Kidney (tissue), 14 donors: ENCODE data around the gene PHLDA1. TPM values are rescaled to one million over a fixed set of nuclear protein-coding genes. Genes with fewer than 3 reads are reported as not detected.

ENCODE experiments used
- DNase-seq, 5 donors: peaks; one replicate each; pipeline ENCODE4 v3.0.0-alpha.2; 2013 to 2020
- FAIRE-seq: peaks from 2 replicates; lab custom pipeline; 2012; peaks lifted over from hg19 to GRCh38; lab: Jason Lieb, UNC
- H3K27ac ChIP-seq, 2 donors: one replicate each; pipeline ENCODE4 v1.7.0; 2013; ENCODE audit warnings: low read depth in 2 of 2, low read length in 2 of 2, inconsistent platforms in 1 of 2
- H3K27me3 ChIP-seq: one replicate; pipeline ENCODE4 v1.7.1; 2013; ENCODE audit warnings: low read length, inconsistent platforms; ENCODE audit not compliant: control insufficient read depth, insufficient read depth
- H3K36me3 ChIP-seq, 3 donors: one replicate each; pipeline versions ENCODE4 v1.7.0 to v1.7.1; 2013; ENCODE audit warnings: low read length in 3 of 3, control low read depth in 1 of 3, inconsistent platforms in 1 of 3; ENCODE audit not compliant: insufficient read depth in 3 of 3, control insufficient read depth in 2 of 3
- H3K4me1 ChIP-seq, 3 donors: one replicate each; pipeline versions ENCODE4 v1.7.0 to v1.7.1; 2013; ENCODE audit warnings: low read length in 3 of 3, inconsistent platforms in 1 of 3, low read depth in 1 of 3; ENCODE audit not compliant: control insufficient read depth in 2 of 3, insufficient read depth in 2 of 3
- H3K4me3 ChIP-seq, 3 donors: one replicate each; pipeline versions ENCODE4 v1.7.0 to v1.8.1; 2013; ENCODE audit warnings: low read length in 3 of 3, control low read depth in 1 of 3, inconsistent platforms in 1 of 3
- H3K9ac ChIP-seq, 3 donors: one replicate each; pipeline versions ENCODE4 v1.7.0 to v1.7.1; 2013; ENCODE audit warnings: low read length in 3 of 3, control low read depth in 1 of 3, inconsistent platforms in 1 of 3
- H3K9me3 ChIP-seq, 3 donors: one replicate each; pipeline versions ENCODE4 v1.7.0 to v1.7.1; 2013; ENCODE audit warnings: low read length in 3 of 3, control low read depth in 1 of 3, inconsistent platforms in 1 of 3; ENCODE audit not compliant: control insufficient read depth in 2 of 3, insufficient read depth in 1 of 3
- intact Hi-C: fragments of 100-400 bp; cut with DNase I; formaldehyde crosslinking; loops from one replicate; pipeline ENCODE4 v1.11.1; 2022
- polyA plus RNA-seq: library from polyadenylated mRNA; stranded (reverse); fragments of 350-450 nt; fragmentation: Illumina TruSeq; extraction: RNeasy Lipid Tissue Mini Kit (QIAGEN cat#74804); gene quantifications from one replicate; pipeline ENCODE4 v1.2.3, GENCODE V29; 2014; ENCODE audit warnings: low read depth, low replicate concordance; ENCODE audit not compliant: insufficient read depth
- total RNA-seq: library from RNA; stranded (reverse); fragmentation: NEBNext Ultra II Directional; extraction: Animal tissue kit (Norgen Biotek cat#: 25700); gene quantifications from one replicate; pipeline ENCODE4 v1.2.1, GENCODE V29; 2021
- TF ChIP-seq, protein P1 (sequence below): IDR thresholded peaks from 3 replicates; pipeline ENCODE4 v1.5.1; 2012; ENCODE audit warnings: mild to moderate bottlenecking, moderate library complexity, borderline replicate concordance; ENCODE audit not compliant: insufficient read depth; ENCODE audit errors: extremely low read depth
- donor health status: control.
- donor health status: control.
- donor health status: control.
- donor health status: control.
- donor health status: control.
- donor health status: DM: yes; HTN: yes; CAD: no.
- donor health status: Normal renal cell carcinoma (clear cell type).

The PHLDA1 gene
- total and polyA plus RNA-seq, 2 donors from 2014 or later, result 9.5 to 15.3 TPM

DNA sequence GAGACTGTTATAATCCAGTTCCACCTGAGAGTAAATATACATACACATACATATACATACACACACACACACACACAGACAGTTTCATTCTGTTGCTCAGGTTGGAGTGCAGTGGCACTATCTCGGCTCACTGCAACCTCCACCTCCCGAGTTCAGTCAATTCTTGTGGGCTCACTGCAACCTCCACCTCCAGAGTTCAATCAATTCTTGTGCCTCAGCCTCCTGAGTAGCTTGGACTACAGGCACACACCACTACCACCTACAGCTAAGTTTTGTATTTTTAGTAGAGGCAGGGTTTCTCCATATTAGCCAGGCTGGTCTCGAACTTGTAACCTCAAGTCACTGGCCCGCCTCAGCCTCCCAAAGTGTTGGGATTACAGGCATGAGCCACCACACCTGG is 8.9 kb upstream of the PHLDA1 start:
- no peak overlapping the region for H3K4me3 ChIP-seq
- no peaks in the 10 kb centered on the region for H3K27me3 ChIP-seq
- no peak overlapping the region for H3K27ac ChIP-seq
- H3K4me1 ChIP-seq, result peaks cover 0 to 4% (median 0%) of the 10 kb centered on the region in 3 donors
- DNase-seq (no peak), FAIRE-seq (no peak)
- TF ChIP-seq, protein P1, sequence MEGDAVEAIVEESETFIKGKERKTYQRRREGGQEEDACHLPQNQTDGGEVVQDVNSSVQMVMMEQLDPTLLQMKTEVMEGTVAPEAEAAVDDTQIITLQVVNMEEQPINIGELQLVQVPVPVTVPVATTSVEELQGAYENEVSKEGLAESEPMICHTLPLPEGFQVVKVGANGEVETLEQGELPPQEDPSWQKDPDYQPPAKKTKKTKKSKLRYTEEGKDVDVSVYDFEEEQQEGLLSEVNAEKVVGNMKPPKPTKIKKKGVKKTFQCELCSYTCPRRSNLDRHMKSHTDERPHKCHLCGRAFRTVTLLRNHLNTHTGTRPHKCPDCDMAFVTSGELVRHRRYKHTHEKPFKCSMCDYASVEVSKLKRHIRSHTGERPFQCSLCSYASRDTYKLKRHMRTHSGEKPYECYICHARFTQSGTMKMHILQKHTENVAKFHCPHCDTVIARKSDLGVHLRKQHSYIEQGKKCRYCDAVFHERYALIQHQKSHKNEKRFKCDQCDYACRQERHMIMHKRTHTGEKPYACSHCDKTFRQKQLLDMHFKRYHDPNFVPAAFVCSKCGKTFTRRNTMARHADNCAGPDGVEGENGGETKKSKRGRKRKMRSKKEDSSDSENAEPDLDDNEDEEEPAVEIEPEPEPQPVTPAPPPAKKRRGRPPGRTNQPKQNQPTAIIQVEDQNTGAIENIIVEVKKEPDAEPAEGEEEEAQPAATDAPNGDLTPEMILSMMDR, result no peak
- H3K9me3 ChIP-seq, result no peaks in the 10 kb centered on the region
- H3K9ac ChIP-seq, result no peak overlapping the region
- intact Hi-C loops, result no loop called here
- no peaks in the 10 kb centered on the region for H3K36me3 ChIP-seq

DNA sequence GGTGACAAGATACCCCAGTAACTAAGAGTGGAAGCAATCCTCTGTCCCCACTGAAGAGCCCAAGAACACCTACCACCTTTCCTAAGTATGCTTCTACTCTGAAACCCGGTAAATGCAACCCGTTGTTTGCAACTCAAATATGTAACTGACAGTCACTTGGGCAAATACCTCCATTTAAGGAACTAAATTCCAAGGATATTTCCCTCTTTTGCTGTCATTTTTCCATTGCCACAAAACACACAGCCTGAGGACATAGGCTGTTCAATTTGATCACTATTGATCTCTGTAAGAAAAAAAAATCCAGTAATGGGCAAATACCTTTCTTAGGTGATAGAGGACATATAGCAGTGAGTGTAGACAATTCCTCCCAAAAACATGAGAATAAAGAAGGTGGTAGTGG is 6.6 kb upstream of the PHLDA1 start:
- intact Hi-C loops, result loop anchor here (10.0 kb wide), 1 partner anchor 513 kb away; no protein-coding TSS in a partner anchor
- no peaks in the 10 kb centered on the region for H3K36me3 ChIP-seq
- H3K4me3 ChIP-seq, result no peak overlapping the region
- TF ChIP-seq, protein P1, result no peak
- H3K27ac ChIP-seq, result no peak overlapping the region
- H3K27me3 ChIP-seq, result no peaks in the 10 kb centered on the region
- FAIRE-seq (no peak), DNase-seq (no peak)
- no peaks in the 10 kb centered on the region for H3K9me3 ChIP-seq
- H3K4me1 ChIP-seq, result peaks cover 0 to 4% (median 0%) of the 10 kb centered on the region in 3 donors
- H3K9ac ChIP-seq, result no peak overlapping the region

DNA sequence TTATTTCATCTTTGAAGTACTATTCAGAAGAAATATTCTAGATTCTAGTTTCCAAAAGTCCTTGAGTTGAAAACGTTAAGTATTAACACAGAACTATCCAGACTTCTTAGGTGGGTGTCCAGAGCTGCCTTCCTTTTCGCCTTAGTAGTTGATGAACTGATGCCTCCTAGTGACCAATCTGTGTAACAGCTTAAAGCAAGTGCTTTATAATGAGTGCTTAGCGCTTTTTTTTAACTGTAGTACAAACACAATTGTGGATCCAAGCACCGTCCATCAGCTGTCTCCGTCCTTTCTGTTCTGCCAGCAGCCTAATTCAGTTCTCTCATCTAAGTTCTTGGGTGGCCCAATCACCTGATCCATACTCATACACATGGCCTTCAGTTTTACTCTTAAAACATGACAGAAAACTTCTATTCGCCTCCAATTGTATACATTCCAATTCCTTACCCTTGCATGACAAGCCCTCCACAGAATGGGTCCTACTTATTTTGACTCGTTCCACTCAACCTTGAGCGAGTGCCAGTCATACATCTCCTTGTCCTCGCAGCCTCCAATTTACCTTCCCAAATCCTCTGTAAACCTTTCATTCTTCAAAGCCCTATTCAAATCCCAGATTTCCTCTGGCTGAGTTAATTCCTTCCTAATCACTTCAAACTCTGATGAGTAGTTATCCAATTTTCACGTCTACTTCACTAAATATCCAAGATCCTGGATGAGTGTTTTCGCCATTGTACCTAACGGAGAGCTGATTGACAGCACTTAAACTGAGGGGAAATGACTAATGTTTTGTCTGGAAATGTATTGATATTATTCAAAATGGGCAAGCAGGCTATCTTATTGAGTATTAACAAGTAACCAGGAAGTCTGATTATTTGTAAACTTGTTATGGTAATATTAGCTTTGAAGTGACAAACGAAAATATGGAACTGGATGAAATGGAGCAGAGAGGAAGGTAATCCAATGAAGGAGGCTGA is 5.8 kb upstream of the PHLDA1 start:
- DNase-seq (peak in 3 of 5 donors; percentile 45 to 91 (median 88)), FAIRE-seq (peak; percentile 82)

More for the DNA sequence above, 5.8 kb upstream of the PHLDA1 start:
- TF ChIP-seq, protein P1, result peak; percentile 90
- no peaks in the 10 kb centered on the region for H3K27me3 ChIP-seq
- peaks cover 0 to 4% (median 0%) of the 10 kb centered on the region in 3 donors for H3K4me1 ChIP-seq
- H3K27ac ChIP-seq, result no peak overlapping the region
- H3K9me3 ChIP-seq, result no peaks in the 10 kb centered on the region
- H3K36me3 ChIP-seq, result no peaks in the 10 kb centered on the region
- H3K4me3 ChIP-seq, result no peak overlapping the region
- peak overlapping the region in 1 of 3 donors; percentile 4 for H3K9ac ChIP-seq
- intact Hi-C loops, result loop anchor here (10.0 kb wide), 1 partner anchor 513 kb away; no protein-coding TSS in a partner anchor
